Cardiac fibroblast (primary cell): ENCODE data around the gene PRRG2.

Source experiments
- DNase-seq, 2 donors: peaks; one replicate each; pipeline versions ENCODE4 v3.0.0 to v3.0.0-alpha.2; 2010; ENCODE audit warnings: low read depth in 2 of 2
- H3K4me3 ChIP-seq, 2 donors: replicated peaks in 1 of 2; 1 replicate in 1 of 2; 2 replicates in 1 of 2; pipeline ENCODE4 v1.5.1; 2011; ENCODE audit warnings: low read depth in 2 of 2, low read length in 2 of 2, mild to moderate bottlenecking in 2 of 2, moderate library complexity in 1 of 2
- TF ChIP-seq, protein P1 (sequence below): IDR thresholded peaks from one replicate; pipeline ENCODE4 v1.5.1; 2011; ENCODE audit warnings: low read depth, mild to moderate bottlenecking, low read length, inconsistent platforms

The PRRG2 gene

DNA sequence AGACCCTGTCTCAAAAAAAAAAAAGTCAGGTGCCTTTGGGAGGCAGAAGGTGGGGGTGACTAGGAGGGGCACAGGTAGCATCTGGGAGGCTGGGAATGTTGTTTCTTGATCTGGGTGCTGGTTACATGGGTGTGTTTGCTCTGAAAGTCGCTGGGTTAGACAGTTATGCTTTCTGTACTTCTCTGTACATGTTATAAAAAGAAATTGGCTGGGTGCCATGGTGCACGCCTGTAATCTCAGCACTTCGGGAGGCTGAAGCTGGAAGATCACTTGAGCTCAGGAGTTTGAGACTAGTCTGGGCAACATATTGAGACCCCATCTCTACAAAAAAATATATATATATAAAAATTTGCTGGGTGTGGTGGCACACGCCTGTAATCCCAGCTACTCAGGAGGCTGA lies 15.9 kb upstream of the PRRG2 start:
- DNase-seq: peak; percentile 31 to 66
- no peak overlapping the region for H3K4me3 ChIP-seq

DNA sequence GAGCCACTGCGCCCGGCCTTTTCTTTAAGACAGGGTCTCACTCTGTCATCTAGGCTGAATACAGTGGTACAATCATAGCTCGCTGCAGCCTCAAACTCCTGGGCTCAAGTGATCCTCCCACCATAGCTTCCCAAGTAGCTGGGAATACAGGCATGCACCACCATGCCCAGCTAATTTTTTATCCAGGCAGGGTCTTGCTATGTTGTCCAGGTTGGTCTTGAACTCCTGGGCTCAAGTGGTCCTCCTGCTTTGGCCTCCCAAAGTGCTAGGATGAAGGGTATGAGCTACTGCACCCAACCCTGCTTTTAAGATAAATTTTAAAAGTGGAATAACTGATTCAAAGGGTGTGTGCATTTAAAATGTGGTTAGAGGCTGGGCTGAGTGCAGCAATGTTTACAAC lies 14.8 kb upstream of the PRRG2 start:
- H3K4me3 ChIP-seq: no peak overlapping the region
- TF ChIP-seq, protein P1, sequence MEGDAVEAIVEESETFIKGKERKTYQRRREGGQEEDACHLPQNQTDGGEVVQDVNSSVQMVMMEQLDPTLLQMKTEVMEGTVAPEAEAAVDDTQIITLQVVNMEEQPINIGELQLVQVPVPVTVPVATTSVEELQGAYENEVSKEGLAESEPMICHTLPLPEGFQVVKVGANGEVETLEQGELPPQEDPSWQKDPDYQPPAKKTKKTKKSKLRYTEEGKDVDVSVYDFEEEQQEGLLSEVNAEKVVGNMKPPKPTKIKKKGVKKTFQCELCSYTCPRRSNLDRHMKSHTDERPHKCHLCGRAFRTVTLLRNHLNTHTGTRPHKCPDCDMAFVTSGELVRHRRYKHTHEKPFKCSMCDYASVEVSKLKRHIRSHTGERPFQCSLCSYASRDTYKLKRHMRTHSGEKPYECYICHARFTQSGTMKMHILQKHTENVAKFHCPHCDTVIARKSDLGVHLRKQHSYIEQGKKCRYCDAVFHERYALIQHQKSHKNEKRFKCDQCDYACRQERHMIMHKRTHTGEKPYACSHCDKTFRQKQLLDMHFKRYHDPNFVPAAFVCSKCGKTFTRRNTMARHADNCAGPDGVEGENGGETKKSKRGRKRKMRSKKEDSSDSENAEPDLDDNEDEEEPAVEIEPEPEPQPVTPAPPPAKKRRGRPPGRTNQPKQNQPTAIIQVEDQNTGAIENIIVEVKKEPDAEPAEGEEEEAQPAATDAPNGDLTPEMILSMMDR: no peak
- DNase-seq: no peak

More for the DNA sequence above, 15.9 kb upstream of the PRRG2 start:
- TF ChIP-seq, protein P1: no peak

DNA sequence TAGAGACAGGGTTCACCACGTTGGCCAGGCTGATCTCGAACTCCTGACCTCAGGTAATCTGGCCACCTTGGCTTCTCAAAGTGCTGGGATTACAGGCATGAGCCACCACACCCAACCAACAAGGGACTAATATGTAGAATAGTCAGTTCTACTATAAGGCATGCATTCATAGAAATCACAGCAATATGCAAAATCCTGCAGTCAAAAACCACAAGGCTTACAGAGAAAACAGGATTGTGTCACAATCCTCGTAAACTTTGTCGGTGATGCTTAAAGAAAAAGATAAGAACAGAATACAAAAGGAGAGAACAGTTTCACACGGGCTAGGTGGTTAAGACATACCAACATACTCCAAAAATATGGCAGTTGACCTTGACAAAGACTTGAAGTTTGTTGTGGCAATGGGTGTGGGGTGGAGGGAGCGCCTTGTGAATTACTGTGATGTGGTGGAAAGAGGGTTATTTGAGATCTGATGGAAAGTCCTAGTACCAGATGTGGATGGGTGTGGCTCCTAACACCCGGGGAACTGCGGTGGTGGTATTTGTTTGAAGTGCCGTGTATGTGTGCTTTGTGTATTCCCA lies 13.2 kb upstream of the PRRG2 start:
- H3K4me3 ChIP-seq: no peak overlapping the region
- no peak for DNase-seq
- TF ChIP-seq, protein P1: no peak

DNA sequence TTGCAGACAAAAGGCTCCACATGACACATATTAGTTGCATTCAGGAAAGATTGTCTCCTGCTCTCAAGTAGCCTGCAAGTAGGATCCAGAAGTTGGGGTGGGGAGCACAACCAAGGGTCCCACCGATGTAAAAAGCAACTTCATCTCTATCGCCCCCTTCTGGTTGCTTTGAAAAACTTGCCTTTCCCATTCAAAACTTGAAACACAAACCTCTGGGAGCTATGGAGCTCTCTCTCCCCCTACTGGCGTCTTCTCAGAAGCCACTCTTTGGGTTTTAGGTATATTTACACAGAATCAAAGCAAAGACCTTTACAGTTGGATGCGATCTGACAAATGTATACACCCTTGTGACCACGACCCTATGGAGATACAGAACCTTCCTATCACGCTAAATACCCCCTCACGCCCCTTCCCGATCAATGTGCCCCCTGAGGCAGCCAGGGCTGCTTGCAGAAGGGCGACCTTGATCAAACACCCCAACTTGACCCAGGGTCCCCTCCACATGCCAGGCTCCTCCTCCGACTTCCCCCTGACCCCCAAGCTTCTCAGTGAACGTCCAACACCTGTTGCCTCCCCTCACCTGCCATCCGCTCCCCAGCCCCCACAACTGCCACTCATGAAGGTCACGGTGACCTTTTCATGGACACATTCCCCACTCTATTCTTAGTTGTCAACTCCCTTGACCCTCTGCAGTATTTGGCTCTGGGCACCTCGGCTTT lies 10.8 kb upstream of the PRRG2 start:
- H3K4me3 ChIP-seq: no peak overlapping the region
- TF ChIP-seq, protein P1: peak; percentile 99
- peak; percentile 91 to 92 for DNase-seq

DNA sequence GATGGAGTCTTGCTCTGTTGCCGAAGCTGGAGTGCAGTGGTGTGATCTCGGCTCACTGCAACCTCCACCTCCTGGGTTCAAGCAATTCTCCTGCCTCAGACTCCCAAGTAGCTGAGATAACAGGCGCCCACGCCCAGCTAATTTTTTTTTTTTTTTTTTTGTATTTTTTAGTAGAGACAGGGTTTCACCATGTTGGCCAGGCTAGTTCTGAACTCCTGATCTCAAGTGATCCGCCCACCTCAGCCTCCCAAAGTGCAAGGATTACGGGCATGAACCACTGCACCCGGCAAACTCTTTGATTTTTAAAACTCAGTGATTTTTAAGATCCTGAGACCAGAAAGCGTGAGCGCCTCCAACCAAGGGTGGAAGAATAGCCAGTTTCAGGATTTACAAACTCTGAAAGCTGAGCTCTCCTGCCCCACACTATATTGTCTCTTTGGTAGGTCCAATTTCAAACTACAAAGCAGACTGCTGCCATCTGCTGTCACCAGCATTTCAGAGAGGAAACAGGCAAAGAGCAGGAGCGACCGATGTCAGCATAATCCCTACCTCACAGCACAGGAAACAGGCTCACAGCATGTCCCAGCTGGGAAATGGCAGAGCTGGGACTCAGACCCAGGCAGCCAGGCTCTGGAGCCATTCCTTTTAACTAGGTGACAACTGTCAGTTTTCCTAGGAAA lies 10.0 kb upstream of the PRRG2 start:
- H3K4me3 ChIP-seq: no peak overlapping the region
- TF ChIP-seq, protein P1: no peak
- DNase-seq: no peak

DNA sequence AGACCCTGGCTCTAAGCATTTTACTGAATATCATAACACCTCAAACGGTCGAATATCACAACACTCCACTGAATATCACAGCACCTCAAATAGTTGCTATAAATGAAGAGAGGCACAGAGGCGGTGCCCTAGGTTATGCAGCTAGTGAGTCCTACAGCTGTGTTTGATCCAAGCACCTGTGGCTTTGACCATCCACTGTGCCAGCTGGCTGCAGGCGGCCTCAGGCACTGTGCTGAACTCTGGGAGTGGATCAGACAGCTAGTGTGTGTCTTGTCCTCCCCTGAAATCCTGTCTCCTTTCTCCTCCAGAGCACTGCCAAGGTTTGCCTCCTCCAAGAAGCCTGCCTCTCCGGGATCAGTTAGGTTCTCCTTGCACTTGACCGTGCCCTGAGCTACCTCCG lies 8.1 kb upstream of the PRRG2 start:
- TF ChIP-seq, protein P1: no peak
- DNase-seq: no peak
- H3K4me3 ChIP-seq: no peak overlapping the region
